ENCODE measurements around the gene C4orf33. TPM values are rescaled to one million over a fixed set of nuclear protein-coding genes. Genes with fewer than 3 reads are reported as not detected.

Gene C4orf33
- total RNA-seq, 5 donors from 2014 or later (not counting 1 experiment from before 2014, with no cell fraction given), result 4.0 to 12.0 (median 4.4) TPM

Other genes starting within 250 kb of the C4orf33 start
- gene SCLT1, start 2.6 kb upstream of the C4orf33 start, total RNA-seq, result 10 to 100 TPM; 16.2 to 25.8 (median 20.2) TPM

All from T-cell (primary cell).